Measurements from ENCODE around the gene TRIM67. TPM values are rescaled to one million over a fixed set of nuclear protein-coding genes. Genes with fewer than 3 reads are reported as not detected.
A peak's percentile ranks its signal among the peaks of the same experiment; 100 is the strongest.
"Not testable (repeated sequence)": the region's sequence is repeated elsewhere in the genome, so short reads cannot be mapped to it uniquely, and the experiment has no call there.

The TRIM67 gene
- total RNA-seq, 1 experiment from 2014 or later, result not detected

GRCh38 chr1:231211005-231211857 is 49.4 kb downstream of the TRIM67 start:
- Histone ChIP-seq H3K36me3 (ENCODE audit: low read depth, low read length) (no peaks in the 10 kb centered on the region), H3F3A (ENCODE audit: low read length, unreplicated experiment) (no peaks in the 10 kb centered on the region), H3K9me3 (ENCODE audit: low read length) (no peaks in the 10 kb centered on the region), H3K4me3 (ENCODE audit: low read length) (peak overlapping the region; percentile 74), H2AFZ (ENCODE audit: low read length) (peak overlapping the region; percentile 98), H3K4me1 (ENCODE audit: insufficient read depth, low read length) (0 out of 2 replicates have a peak, but pooled peaks cover 6% of the 10 kb centered on the region), H3K79me2 (ENCODE audit: low read length) (no peaks in the 10 kb centered on the region), H3K4me2 (ENCODE audit: low read length) (peak overlapping the region; percentile 93), H3K9ac (ENCODE audit: low read length) (peak overlapping the region; percentile 39), H3K27me3 (ENCODE audit: low read length) (peaks cover 3% of the 10 kb centered on the region), H3K9me2 (replicated peaks; ENCODE audit: low read length) (no peaks in the 10 kb centered on the region), H4K20me1 (ENCODE audit: low read length) (no peaks in the 10 kb centered on the region), H3K27ac (ENCODE audit: low read length) (no peak overlapping the region)
- DNase-seq, result peak; percentile 97
- POLR2A ChIA-PET (ENCODE audit: unreplicated experiment), result no interaction called here
- BruUV-seq (replicated peaks), result no TSS peak
- CTCF ChIA-PET, result no interaction called here
- peak; percentile 88 for ATAC-seq
- TF ChIP-seq, protein P1, sequence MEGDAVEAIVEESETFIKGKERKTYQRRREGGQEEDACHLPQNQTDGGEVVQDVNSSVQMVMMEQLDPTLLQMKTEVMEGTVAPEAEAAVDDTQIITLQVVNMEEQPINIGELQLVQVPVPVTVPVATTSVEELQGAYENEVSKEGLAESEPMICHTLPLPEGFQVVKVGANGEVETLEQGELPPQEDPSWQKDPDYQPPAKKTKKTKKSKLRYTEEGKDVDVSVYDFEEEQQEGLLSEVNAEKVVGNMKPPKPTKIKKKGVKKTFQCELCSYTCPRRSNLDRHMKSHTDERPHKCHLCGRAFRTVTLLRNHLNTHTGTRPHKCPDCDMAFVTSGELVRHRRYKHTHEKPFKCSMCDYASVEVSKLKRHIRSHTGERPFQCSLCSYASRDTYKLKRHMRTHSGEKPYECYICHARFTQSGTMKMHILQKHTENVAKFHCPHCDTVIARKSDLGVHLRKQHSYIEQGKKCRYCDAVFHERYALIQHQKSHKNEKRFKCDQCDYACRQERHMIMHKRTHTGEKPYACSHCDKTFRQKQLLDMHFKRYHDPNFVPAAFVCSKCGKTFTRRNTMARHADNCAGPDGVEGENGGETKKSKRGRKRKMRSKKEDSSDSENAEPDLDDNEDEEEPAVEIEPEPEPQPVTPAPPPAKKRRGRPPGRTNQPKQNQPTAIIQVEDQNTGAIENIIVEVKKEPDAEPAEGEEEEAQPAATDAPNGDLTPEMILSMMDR (conservative IDR thresholded peaks at IDR 0.05; ENCODE audit: low read depth, low read length), result peak; percentile 96
- TF ChIP-seq EZH2phosphoT487 (IDR thresholded peaks at IDR 0.05; ENCODE audit: borderline replicate concordance, low read length), result no peak
- TF ChIP-seq EZH2 (IDR thresholded peaks at IDR 0.05; ENCODE audit: low read length, unreplicated experiment), result no peak
- intact Hi-C loops (cut with micrococcal nuclease), result loop anchor here (1.0 kb wide), 5 partner anchors 196 to 579 kb away; partner anchors contain the start of gene ARV1

DNA sequence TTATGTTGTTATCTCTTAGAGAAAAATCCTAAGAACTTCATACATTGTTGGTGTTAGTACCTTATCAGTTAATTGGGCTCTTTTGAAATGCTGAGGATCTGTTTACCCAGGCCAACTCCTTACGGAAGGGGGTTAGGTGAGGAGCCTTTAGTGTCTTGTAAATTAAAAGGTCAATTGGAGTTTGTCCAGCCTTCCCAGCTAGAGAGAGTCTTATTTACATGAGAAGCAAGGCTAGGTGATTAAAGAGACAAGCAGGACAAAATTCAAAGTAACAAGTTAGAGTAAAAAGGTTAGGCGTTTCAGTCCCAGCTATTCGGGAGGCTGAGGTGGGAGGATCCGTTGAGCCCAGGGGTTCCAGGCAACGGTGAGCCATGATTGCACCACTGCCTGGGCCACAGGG is 50.4 kb downstream of the TRIM67 start:
- H3K4me2 ChIP-seq (ENCODE audit: low read length); H3K27ac ChIP-seq (ENCODE audit: low read length); H3K9me2 ChIP-seq (replicated peaks; ENCODE audit: low read length); H3K79me2 ChIP-seq (ENCODE audit: low read length); H3K36me3 ChIP-seq (ENCODE audit: low read depth, low read length); CTCF ChIA-PET; ATAC-seq; BruUV-seq (replicated peaks); H3F3A ChIP-seq (ENCODE audit: low read length, unreplicated experiment); H3K9ac ChIP-seq (ENCODE audit: low read length); POLR2A ChIA-PET (ENCODE audit: unreplicated experiment); H3K4me3 ChIP-seq (ENCODE audit: low read length); H2AFZ ChIP-seq (ENCODE audit: low read length); H3K4me1 ChIP-seq (ENCODE audit: insufficient read depth, low read length); H3K27me3 ChIP-seq (ENCODE audit: low read length); DNase-seq; intact Hi-C loops (cut with micrococcal nuclease); H3K9me3 ChIP-seq (ENCODE audit: low read length); H4K20me1 ChIP-seq (ENCODE audit: low read length): not testable (repeated sequence)

- no peaks in the 10 kb centered on the region for H3K9me3 ChIP-seq (ENCODE audit: low read length)
- DNase-seq (no peak), ATAC-seq (no peak)
- H2AFZ ChIP-seq (ENCODE audit: low read length), result no peak overlapping the region
- no peak overlapping the region for H3K9ac ChIP-seq (ENCODE audit: low read length)
- H3K79me2 ChIP-seq (ENCODE audit: low read length), result no peaks in the 10 kb centered on the region
- H3K27ac ChIP-seq (ENCODE audit: low read length), result no peak overlapping the region
- ChIA-PET POLR2A (ENCODE audit: unreplicated experiment) (no interaction called here), CTCF (interaction anchor here (0.7 kb wide), 1 partner anchor 171 kb away, joined by 15 read pairs; no protein-coding TSS in a partner anchor)
- no peak overlapping the region for H3K4me3 ChIP-seq (ENCODE audit: low read length)
- BruUV-seq (replicated peaks), result no TSS peak
- no peaks in the 10 kb centered on the region for H4K20me1 ChIP-seq (ENCODE audit: low read length)
- no peaks in the 10 kb centered on the region for H3K36me3 ChIP-seq (ENCODE audit: low read depth, low read length)
- intact Hi-C loops (cut with micrococcal nuclease), result no loop called here
- no peaks in the 10 kb centered on the region for H3K9me2 ChIP-seq (replicated peaks; ENCODE audit: low read length)
- H3K27me3 ChIP-seq (ENCODE audit: low read length), result peaks cover 8% of the 10 kb centered on the region; the same call in 1 of the 2 replicates
- no peaks in the 10 kb centered on the region for H3F3A ChIP-seq (ENCODE audit: low read length, unreplicated experiment)
- 0 out of 2 replicates have a peak, but pooled peaks cover 6% of the 10 kb centered on the region for H3K4me1 ChIP-seq (ENCODE audit: insufficient read depth, low read length)
- TF ChIP-seq, protein P1 (conservative IDR thresholded peaks at IDR 0.05; ENCODE audit: low read depth, low read length), result no peak
- TF ChIP-seq EZH2phosphoT487 (IDR thresholded peaks at IDR 0.05; ENCODE audit: borderline replicate concordance, low read length), result no peak
- no peak for TF ChIP-seq EZH2 (IDR thresholded peaks at IDR 0.05; ENCODE audit: low read length, unreplicated experiment)
- H3K4me2 ChIP-seq (ENCODE audit: low read length), result no peak overlapping the region
Observed at GRCh38 chr1:231213831-231214573, 52.1 kb downstream of the TRIM67 start.
